Lung (tissue), 12 donors: ENCODE results near the gene SNX13. TPM values are rescaled to one million over a fixed set of nuclear protein-coding genes. Genes with fewer than 3 reads are reported as not detected.

Experiments
- ATAC-seq: fragments of 200-7000 bp; cut with Tn5 transposase; one replicate; pipeline ENCODE4 v1.9.1; 2020; ENCODE audit warnings: moderate number of reproducible peaks; ENCODE audit not compliant: insufficient read depth, low FRiP score
- DNase-seq, 3 donors: peaks; one replicate each; pipeline ENCODE4 v3.0.0-alpha.2; 2013 to 2017
- H3K27ac ChIP-seq, 2 donors: one replicate each; pipeline ENCODE4 v1.5.1; 2013; ENCODE audit warnings: mild to moderate bottlenecking in 2 of 2, moderate library complexity in 2 of 2, control low read depth in 1 of 2, inconsistent platforms in 1 of 2, low read depth in 1 of 2, low read length in 1 of 2
- H3K27me3 ChIP-seq, 3 donors: one replicate each; pipeline ENCODE4 v1.5.1; 2013; ENCODE audit warnings: low read length in 2 of 3; ENCODE audit not compliant: control insufficient read depth in 3 of 3, insufficient read depth in 3 of 3
- H3K36me3 ChIP-seq, 4 donors: one replicate each; pipeline ENCODE4 v1.5.1; 2013; ENCODE audit warnings: low read length in 4 of 4, mild to moderate bottlenecking in 1 of 4, moderate library complexity in 1 of 4; ENCODE audit not compliant: control insufficient read depth in 4 of 4, insufficient read depth in 4 of 4
- H3K4me1 ChIP-seq, 5 donors: one replicate each; pipeline ENCODE4 v1.5.1; 2013; ENCODE audit warnings: low read length in 5 of 5, mild to moderate bottlenecking in 2 of 5, moderate library complexity in 1 of 5; ENCODE audit not compliant: control insufficient read depth in 5 of 5, insufficient read depth in 5 of 5
- H3K4me3 ChIP-seq: one replicate; pipeline ENCODE4 v1.5.1; 2013; ENCODE audit warnings: mild to moderate bottlenecking, control low read depth, moderate library complexity
- H3K9ac ChIP-seq, 2 donors: one replicate each; pipeline ENCODE4 v1.5.1; 2013; ENCODE audit warnings: low read length in 2 of 2, control low read depth in 1 of 2; ENCODE audit not compliant: insufficient read depth in 1 of 2
- H3K9me3 ChIP-seq, 4 donors: one replicate each; pipeline ENCODE4 v1.5.1; 2013; ENCODE audit warnings: low read length in 3 of 4, mild to moderate bottlenecking in 1 of 4, moderate library complexity in 1 of 4; ENCODE audit not compliant: control insufficient read depth in 4 of 4, insufficient read depth in 3 of 4
- WGBS, 2 donors: extraction: QIAGEN DNeasy Blood & Tissue Kit; methylation state at CpG; one replicate each; pipeline ENCODE4 v1.1.7; 2013; 5-methylcytosine and 5-hydroxymethylcytosine counted together
- polyA plus RNA-seq, 2 donors: library from polyadenylated mRNA; stranded (reverse); fragments of 200-250 nt; gene quantifications; one replicate each; pipeline ENCODE4 v1.2.1, GENCODE V29; 2013
- total RNA-seq, 2 donors: library from RNA; depleted of rRNA in 1 of 2; stranded (reverse); fragments of >200 nt in 1 of 2; gene quantifications; one replicate each; pipeline ENCODE4 v1.2.1, GENCODE V29; 2014 to 2021
- TF ChIP-seq, protein P1 (sequence below): IDR thresholded peaks from 2 replicates; pipeline ENCODE4 v1.5.1; 2012; ENCODE audit warnings: mild to moderate bottlenecking; ENCODE audit errors: control extremely low read depth, extremely low read depth
- donor health status: control.
- donor health status: control.
- donor health status: Bipolar disorder and iron deficiency.
- donor health status: healthy.
- donor health status: DM: yes; HTN: yes; CAD: no.

Gene SNX13
- total and polyA plus RNA-seq, 4 donors: 8.9 to 104 (median 31.9) TPM

DNA sequence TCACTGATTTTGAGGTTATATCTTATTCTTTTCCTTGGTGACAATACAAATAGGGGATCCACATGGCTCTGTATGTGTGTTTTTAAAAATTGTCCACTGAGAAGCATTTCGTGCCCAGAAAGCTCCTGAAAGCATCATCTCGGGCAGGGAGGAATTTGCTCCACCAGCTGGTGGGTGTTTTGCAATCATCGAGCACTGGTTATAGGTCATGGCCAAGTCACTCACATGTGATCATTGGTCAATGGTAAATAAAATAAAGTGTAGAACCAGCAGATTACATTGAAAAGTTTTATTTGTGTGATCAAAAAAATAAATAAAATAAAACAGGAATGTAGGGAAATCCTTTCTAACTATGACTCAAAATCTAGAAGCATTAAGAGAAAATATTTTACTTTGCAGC is 23.0 kb upstream of the SNX13 start:
- TF ChIP-seq, protein P1, sequence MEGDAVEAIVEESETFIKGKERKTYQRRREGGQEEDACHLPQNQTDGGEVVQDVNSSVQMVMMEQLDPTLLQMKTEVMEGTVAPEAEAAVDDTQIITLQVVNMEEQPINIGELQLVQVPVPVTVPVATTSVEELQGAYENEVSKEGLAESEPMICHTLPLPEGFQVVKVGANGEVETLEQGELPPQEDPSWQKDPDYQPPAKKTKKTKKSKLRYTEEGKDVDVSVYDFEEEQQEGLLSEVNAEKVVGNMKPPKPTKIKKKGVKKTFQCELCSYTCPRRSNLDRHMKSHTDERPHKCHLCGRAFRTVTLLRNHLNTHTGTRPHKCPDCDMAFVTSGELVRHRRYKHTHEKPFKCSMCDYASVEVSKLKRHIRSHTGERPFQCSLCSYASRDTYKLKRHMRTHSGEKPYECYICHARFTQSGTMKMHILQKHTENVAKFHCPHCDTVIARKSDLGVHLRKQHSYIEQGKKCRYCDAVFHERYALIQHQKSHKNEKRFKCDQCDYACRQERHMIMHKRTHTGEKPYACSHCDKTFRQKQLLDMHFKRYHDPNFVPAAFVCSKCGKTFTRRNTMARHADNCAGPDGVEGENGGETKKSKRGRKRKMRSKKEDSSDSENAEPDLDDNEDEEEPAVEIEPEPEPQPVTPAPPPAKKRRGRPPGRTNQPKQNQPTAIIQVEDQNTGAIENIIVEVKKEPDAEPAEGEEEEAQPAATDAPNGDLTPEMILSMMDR: no peak
- Histone ChIP-seq H3K27ac (no peak overlapping the region), H3K36me3 (no peaks in the 10 kb centered on the region), H3K9ac (no peak overlapping the region), H3K4me1 (no peaks in the 10 kb centered on the region), H3K4me3 (no peak overlapping the region), H3K9me3 (no peaks in the 10 kb centered on the region), H3K27me3 (no peaks in the 10 kb centered on the region)
- DNase-seq (no peak), ATAC-seq (no peak)
- WGBS, 2 donors: 65 to 87% methylated on average over 3 of the region's 3 CpGs

DNA sequence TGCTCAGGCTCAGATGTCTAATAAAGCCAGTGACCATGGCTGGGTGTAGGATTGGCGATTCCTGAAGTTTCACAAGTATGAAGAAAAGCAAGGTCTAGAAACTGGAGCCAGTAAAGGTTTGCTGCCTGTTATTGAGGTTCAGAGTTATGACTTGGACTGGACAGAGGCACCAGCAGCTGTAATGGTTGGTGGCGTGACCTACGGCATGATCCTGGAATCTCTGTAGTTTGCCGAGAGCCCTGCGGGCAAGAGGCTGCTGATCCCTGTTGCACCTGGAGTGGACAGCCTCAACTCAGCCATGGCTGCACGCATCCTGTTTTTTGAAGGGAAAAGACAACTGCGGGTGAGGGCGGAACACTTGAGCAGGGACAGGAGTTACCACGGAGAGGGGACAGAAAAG is 22.4 kb upstream of the SNX13 start:
- H3K27ac ChIP-seq: no peak overlapping the region

DNA sequence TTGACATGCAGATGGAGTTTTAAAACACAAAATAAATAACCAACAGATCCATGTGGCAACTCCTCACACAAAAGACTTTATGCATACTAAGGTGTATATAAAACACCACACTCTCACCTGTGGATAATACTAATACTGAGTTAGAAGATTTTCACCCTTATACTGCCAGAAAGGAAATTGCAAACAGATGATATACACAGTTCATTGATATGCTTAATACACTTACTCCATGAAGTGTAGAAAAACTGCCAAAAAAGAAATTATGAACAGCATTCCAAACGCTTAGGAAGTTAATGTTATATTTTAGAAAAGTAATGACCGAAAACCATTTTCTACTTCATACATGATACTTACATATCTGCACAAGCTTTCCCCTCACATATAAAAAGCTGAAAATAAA is 17.6 kb upstream of the SNX13 start:
- Histone ChIP-seq H3K27ac (no peak overlapping the region), H3K36me3 (no peaks in the 10 kb centered on the region), H3K4me1 (no peaks in the 10 kb centered on the region), H3K27me3 (no peaks in the 10 kb centered on the region), H3K9me3 (no peaks in the 10 kb centered on the region), H3K9ac (no peak overlapping the region), H3K4me3 (no peak overlapping the region)
- ATAC-seq (no peak), DNase-seq (no peak)
- TF ChIP-seq, protein P1: no peak
- 86 to 91% methylated on average over 2 of the region's 2 CpGs for WGBS, 2 donors

More for the DNA sequence above, 22.4 kb upstream of the SNX13 start:
- Histone ChIP-seq H3K4me1 (no peaks in the 10 kb centered on the region), H3K9me3 (no peaks in the 10 kb centered on the region), H3K9ac (no peak overlapping the region), H3K27me3 (no peaks in the 10 kb centered on the region), H3K36me3 (no peaks in the 10 kb centered on the region), H3K4me3 (no peak overlapping the region)
- DNase-seq: no peak
- TF ChIP-seq, protein P1: no peak
- WGBS, 2 donors: 96 to 97% methylated on average over 9 of the region's 9 CpGs
- no peak for ATAC-seq

DNA sequence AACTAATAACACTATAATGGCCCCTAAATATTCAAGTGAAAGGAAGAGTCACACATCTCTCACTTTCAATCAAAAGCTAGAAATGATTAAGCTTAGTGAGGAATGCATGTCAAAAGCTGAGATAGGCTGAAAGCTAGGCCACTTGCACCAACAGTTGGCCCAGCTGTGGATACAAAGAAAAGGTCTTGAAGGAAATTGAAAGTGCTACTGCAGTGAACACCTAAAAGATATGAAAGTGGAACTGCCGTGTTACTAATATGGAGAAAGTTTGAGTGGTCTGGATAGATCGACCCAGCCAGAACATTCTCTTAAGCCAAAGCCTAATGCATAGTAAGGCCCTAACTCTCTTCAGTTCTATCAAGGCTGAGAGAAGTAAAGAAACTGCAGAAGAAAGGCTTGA is 12.1 kb upstream of the SNX13 start:
- no peak overlapping the region for H3K4me3 ChIP-seq
- H3K27ac ChIP-seq: no peak overlapping the region
- ATAC-seq: no peak
- H3K27me3 ChIP-seq: no peaks in the 10 kb centered on the region
- 83 to 98% methylated on average over 2 of the region's 2 CpGs for WGBS, 2 donors
- no peaks in the 10 kb centered on the region for H3K9me3 ChIP-seq
- no peak overlapping the region for H3K9ac ChIP-seq
- DNase-seq: no peak
- no peaks in the 10 kb centered on the region for H3K36me3 ChIP-seq
- no peaks in the 10 kb centered on the region for H3K4me1 ChIP-seq
- TF ChIP-seq, protein P1: no peak
